SK-N-MC (cell line): ENCODE data around the gene DCLK2.

Source experiments
- EZH2 ChIP-seq: fragments of 200-600 bp; sonication (generic); IDR thresholded peaks from one replicate; pipeline ENCODE4 v1.6.1; 2017; ENCODE audit warnings: antibody characterized with exemption
- FOXP2 ChIP-seq: optimal IDR thresholded peaks from 2 replicates; pipeline ENCODE3; 2011; ENCODE audit warnings: mild to moderate bottlenecking, moderate library complexity; ENCODE audit not compliant: insufficient read depth; ENCODE audit errors: extremely low read length, control extremely low read depth

GRCh38 chr4:150126201-150126863, 48.1 kb downstream of the DCLK2 start:
- TF ChIP-seq EZH2 (no peak), FOXP2 (no peak)
